Measurements from ENCODE around the gene MICAL2.

DNA sequence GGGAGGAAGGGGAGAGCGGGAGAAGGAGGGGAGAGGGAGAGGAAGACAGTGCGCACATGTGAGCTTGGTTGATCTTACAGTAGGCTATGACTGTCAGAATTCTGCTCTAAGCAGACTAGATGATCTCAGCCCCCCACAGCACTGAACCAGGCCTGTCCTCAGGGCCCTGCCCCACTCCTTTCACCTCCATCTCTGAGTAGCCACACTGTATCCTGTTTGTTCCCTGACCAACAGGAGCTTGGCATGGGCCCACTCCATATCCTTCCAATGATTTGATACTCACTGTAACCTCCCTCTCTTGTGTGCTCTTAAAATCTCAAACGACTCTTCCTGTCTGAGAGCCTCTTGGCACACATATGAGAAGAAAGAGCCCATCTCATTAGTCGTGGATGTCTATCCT lies 180.9 kb downstream of the MICAL2 start:
- no peak for TF ChIP-seq ZFP30 (CRISPR knock-in tag; IDR thresholded peaks at IDR 0.05)
- no peak for TF ChIP-seq ZNF8 (CRISPR knock-in tag; IDR thresholded peaks at IDR 0.05)
- no peak for TF ChIP-seq ARNTL (CRISPR knock-in tag; IDR thresholded peaks at IDR 0.05; ENCODE audit: borderline replicate concordance, low read depth)
- TF ChIP-seq ZFP3 (CRISPR knock-in tag; IDR thresholded peaks at IDR 0.05) = no peak
- TF ChIP-seq ZNF565 (CRISPR knock-in tag; conservative IDR thresholded peaks at IDR 0.05; ENCODE audit: low read depth) = no peak
